SK-MEL-5 (cell line): ENCODE measurements around the gene RESP18. TPM values are rescaled to one million over a fixed set of nuclear protein-coding genes. Genes with fewer than 3 reads are reported as not detected.

Experiments
- DNase-seq: peaks from one replicate; pipeline ENCODE4 v3.0.0-alpha.2; 2016; ENCODE audit warnings: low read depth, low spot score
- in situ Hi-C: cut with HindIII; loops from 2 replicates; pipeline ENCODE4 v1.10.0; 2016; ENCODE audit warnings: low sequenced_read_pairs, high pct_unique_total_duplicates, low pct_unique_long_range_greater_than_20kb
- small RNA-seq, 2 experiments: library from RNA; depleted of rRNA; stranded (forward); fragments of <200 nt; gene quantifications; one replicate each; pipeline ENCODE3, GENCODE V24; 2014
- total RNA-seq: library from RNA; depleted of rRNA; stranded (reverse); fragments of >200 nt; shearing (Covaris generic); gene quantifications from 2 replicates; pipeline ENCODE4 v1.2.3, GENCODE V29; 2014; rRNA removed

The RESP18 gene
- total RNA-seq, 1 experiment from 2014 or later: not detected

- DNase-seq: no peak
These were observed 47.2 kb downstream of the RESP18 start for GRCh38 chr2:219285373-219285735.

GRCh38 chr2:219284501-219285372 is 47.8 kb downstream of the RESP18 start:
- in situ Hi-C loops: no loop called here
- no peak for DNase-seq

More at GRCh38 chr2:219285373-219285735, 47.2 kb downstream of the RESP18 start:
- in situ Hi-C loops: no loop called here

- DNase-seq: no peak
- in situ Hi-C loops: no loop called here
These were observed 49.5 kb downstream of the RESP18 start for GRCh38 chr2:219282943-219283581.

- in situ Hi-C loops: no loop called here
- DNase-seq: no peak
These were observed 50.2 kb downstream of the RESP18 start for GRCh38 chr2:219282375-219282774.

GRCh38 chr2:219281588-219281987 is 51.0 kb downstream of the RESP18 start:
- no peak for DNase-seq
- in situ Hi-C loops: no loop called here

- DNase-seq: no peak
- in situ Hi-C loops: no loop called here
These were observed 51.9 kb downstream of the RESP18 start for GRCh38 chr2:219280651-219281050.

GRCh38 chr2:219279916-219280516 is 52.5 kb downstream of the RESP18 start:
- DNase-seq: no peak
- in situ Hi-C loops: no loop called here

- in situ Hi-C loops: no loop called here
- DNase-seq: peak; percentile 94
These were observed 53.2 kb downstream of the RESP18 start, which contains the start of gene DNAJB2 for GRCh38 chr2:219279151-219279915. Gene DNAJB2, plus strand, starts transcription at chr2:219279366. Its CDS starts 468 bp downstream, at chr2:219279834.

GRCh38 chr2:219278655-219279150 is 53.8 kb downstream of the RESP18 start:
- in situ Hi-C loops: no loop called here

GRCh38 chr2:219277703-219278654 is 54.6 kb downstream of the RESP18 start:
- in situ Hi-C loops: no loop called here
- peak; percentile 83 for DNase-seq

More at GRCh38 chr2:219278655-219279150, 53.8 kb downstream of the RESP18 start:
- no peak for DNase-seq

Small RNA genes within 50 kb of the gene (small RNA-seq; reads per million reads assigned to genes)
- gene AC053503.3 (0 reads per million in 2 experiments), gene MIR153-1 (0 to 0.14 reads per million in 2 experiments)

Other genes starting within 250 kb of the RESP18 start
- 25.5 and 28.4 TPM in 2 replicates for gene NHEJ1, start 171.9 kb downstream of the RESP18 start, total RNA-seq
- gene SLC23A3, start 162.7 kb downstream of the RESP18 start, total RNA-seq: 0.13 and 0.34 TPM in 2 replicates
- 42.6 and 46.4 TPM in 2 replicates for gene CNPPD1, start 155.8 kb downstream of the RESP18 start, total RNA-seq
- gene RETREG2, start 154.5 kb downstream of the RESP18 start, total RNA-seq: 104 and 124 TPM in 2 replicates
- gene ZFAND2B, start 126.0 kb downstream of the RESP18 start, total RNA-seq: 10.9 and 16.2 TPM in 2 replicates
- gene ABCB6, start 113.8 kb downstream of the RESP18 start, total RNA-seq: 43.7 and 50.7 TPM in 2 replicates
- gene ATG9A, start 103.1 kb downstream of the RESP18 start, total RNA-seq: 36.7 and 45.7 TPM in 2 replicates
- gene ANKZF1, start 102.9 kb downstream of the RESP18 start, total RNA-seq: 43.5 and 43.6 TPM in 2 replicates
- gene GLB1L, start 87.3 kb downstream of the RESP18 start, total RNA-seq: 5.3 and 6.1 TPM in 2 replicates
- 21.7 and 22.6 TPM in 2 replicates for gene STK16, start 87.3 kb downstream of the RESP18 start, total RNA-seq
- not detected in 2 replicates for gene TUBA4B, start 79.5 kb downstream of the RESP18 start, total RNA-seq
- gene TUBA4A, start 78.8 kb downstream of the RESP18 start, total RNA-seq: 1.4 TPM in 1 of 2 replicates, not detected in the other
- 25.8 and 33.2 TPM in 2 replicates for gene DNAJB2, start 53.4 kb downstream of the RESP18 start, total RNA-seq
- gene PTPRN, start 23.3 kb downstream of the RESP18 start, total RNA-seq: 1.5 and 2.8 TPM in 2 replicates
- 46.8 and 50.1 TPM in 2 replicates for gene DNPEP, start 55.2 kb upstream of the RESP18 start, total RNA-seq
- gene DES, start 85.6 kb upstream of the RESP18 start, total RNA-seq: 0.13 TPM in 1 of 2 replicates, not detected in the other
- gene SPEG, start 102.1 kb upstream of the RESP18 start, total RNA-seq: 1.9 and 2.3 TPM in 2 replicates
- 60.6 and 64.8 TPM in 2 replicates for gene GMPPA, start 166.1 kb upstream of the RESP18 start, total RNA-seq
- not detected in 2 replicates for gene ASIC4, start 181.7 kb upstream of the RESP18 start, total RNA-seq
- gene CHPF, start 211.1 kb upstream of the RESP18 start, total RNA-seq: 93.9 and 111 TPM in 2 replicates
- gene TMEM198, start 211.3 kb upstream of the RESP18 start, total RNA-seq: 2.1 TPM in 2 replicates
- 30.7 and 34.7 TPM in 2 replicates for gene OBSL1, start 238.8 kb upstream of the RESP18 start, total RNA-seq
- gene INHA, start 239.6 kb upstream of the RESP18 start, total RNA-seq: 0.18 TPM in 1 of 2 replicates, not detected in the other